D721Med (cell line): ENCODE results near the gene MYD88.
A peak's percentile ranks its signal among the peaks of the same experiment; 100 is the strongest.
"Not testable (repeated sequence)": the region's sequence is repeated elsewhere in the genome, so short reads cannot be mapped to it uniquely, and the experiment has no call there.

ENCODE experiments used
- DNase-seq: peaks from one replicate; pipeline ENCODE4 v3.0.0; 2011; ENCODE audit warnings: low spot score; ENCODE audit not compliant: insufficient read length
- FAIRE-seq: peaks from 2 replicates; lab custom pipeline; 2011; peaks lifted over from hg19 to GRCh38; lab: Jason Lieb, UNC
- TF ChIP-seq, protein P1 (sequence below): IDR thresholded peaks from 2 replicates; pipeline ENCODE4 v1.5.1; 2012; ENCODE audit warnings: mild to moderate bottlenecking, control low read depth; ENCODE audit not compliant: insufficient read depth; ENCODE audit errors: missing control alignments

The MYD88 gene

DNA sequence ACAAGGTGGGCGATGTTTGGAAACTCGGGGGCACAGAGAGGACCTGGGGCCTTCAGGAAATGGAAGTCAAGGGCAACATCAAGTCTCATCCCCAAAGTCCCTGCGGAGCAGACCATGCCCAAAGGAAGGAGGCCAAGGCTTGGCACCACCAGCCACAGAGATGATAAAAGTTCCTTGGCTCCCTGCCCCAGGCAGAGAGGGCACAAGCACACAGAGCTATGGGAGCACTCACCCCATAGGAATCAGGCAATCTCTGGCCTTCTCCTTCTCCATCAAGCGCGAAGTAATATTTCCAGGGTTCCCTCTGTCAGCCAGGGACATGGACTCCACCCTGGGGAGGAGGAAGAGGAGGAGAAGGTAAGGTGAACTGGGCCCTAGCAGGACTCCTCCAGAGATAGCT is 9.4 kb upstream of the MYD88 start:
- no peak for FAIRE-seq
- no peak for DNase-seq
- TF ChIP-seq, protein P1, sequence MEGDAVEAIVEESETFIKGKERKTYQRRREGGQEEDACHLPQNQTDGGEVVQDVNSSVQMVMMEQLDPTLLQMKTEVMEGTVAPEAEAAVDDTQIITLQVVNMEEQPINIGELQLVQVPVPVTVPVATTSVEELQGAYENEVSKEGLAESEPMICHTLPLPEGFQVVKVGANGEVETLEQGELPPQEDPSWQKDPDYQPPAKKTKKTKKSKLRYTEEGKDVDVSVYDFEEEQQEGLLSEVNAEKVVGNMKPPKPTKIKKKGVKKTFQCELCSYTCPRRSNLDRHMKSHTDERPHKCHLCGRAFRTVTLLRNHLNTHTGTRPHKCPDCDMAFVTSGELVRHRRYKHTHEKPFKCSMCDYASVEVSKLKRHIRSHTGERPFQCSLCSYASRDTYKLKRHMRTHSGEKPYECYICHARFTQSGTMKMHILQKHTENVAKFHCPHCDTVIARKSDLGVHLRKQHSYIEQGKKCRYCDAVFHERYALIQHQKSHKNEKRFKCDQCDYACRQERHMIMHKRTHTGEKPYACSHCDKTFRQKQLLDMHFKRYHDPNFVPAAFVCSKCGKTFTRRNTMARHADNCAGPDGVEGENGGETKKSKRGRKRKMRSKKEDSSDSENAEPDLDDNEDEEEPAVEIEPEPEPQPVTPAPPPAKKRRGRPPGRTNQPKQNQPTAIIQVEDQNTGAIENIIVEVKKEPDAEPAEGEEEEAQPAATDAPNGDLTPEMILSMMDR: no peak

DNA sequence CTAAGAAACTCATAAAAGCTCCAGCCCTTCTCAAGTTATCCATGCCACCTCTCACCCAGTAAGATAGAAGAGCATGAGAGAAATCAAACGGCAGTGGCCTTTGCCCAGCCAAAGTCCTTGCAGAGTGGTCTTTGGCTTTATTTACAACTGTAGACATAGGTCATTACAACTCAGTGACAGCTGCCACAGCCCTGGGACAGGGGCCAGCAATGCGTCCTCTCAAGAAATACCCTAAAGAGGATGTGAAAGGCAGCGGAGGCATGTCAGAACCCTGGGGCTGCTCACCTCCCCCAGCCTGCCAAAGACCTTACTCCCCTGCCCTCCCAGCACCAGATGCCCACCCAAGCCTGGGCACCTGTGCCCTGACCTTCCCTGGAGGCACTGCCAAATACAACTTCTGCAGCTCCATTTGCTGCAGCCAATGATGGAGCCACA is 7.8 kb upstream of the MYD88 start:
- FAIRE-seq (no peak), DNase-seq (no peak)
- TF ChIP-seq, protein P1: no peak

DNA sequence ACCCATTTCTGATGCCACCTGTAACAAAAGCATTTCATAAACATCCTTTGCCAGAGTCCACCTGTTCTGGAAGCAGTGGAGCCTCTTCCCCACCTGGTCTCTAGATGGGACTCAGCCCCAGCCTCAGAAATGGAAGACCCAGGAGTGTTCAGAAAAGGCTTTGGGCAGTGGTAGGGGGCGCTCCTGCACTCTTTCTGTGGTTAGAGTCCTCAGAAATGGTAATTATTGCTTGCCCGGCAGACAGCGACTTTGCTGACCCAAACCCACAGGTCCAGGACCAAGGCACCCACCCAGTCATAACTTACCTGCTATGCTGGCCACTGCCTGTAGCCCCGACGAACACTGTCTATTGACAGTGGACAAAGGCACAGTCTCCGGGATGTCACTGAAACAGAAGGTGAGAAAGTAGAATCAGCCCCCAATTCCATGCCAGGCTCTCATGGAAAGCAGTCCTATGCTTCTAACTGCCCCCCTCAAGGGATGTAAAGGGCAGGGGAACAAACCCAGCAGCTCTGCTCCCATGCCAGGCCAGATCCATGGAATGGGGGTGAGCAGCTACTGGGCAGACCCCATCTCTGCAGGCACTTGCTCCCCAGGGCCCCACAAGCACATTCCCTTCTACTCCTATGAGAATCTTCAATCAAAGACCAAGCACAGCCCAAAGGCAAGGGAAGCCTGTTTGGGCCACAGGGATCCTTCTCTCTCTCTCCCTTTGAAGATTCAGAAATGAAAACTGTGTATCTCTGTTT is 6.7 kb upstream of the MYD88 start:
- FAIRE-seq: no peak

DNA sequence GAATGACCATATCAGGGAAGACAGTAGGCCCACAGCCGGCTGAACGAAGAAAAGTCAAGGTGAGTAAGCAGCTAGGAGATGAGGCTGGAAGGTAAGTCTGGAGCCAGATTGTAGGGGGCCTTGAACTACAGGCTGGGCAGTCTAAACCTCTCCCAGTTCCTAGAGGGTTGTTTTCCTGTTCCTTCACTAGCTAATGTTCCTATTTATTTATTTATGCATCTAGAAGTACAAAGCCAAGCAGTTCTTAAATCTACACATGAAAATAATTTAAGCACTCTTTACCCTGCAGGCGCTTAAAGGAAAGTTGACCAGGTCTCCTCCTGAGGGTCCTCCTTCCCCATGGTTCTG is 5.3 kb upstream of the MYD88 start:
- TF ChIP-seq, protein P1: no peak
- FAIRE-seq (no peak), DNase-seq (no peak)

More for the DNA sequence above, 6.7 kb upstream of the MYD88 start:
- TF ChIP-seq, protein P1: peak; percentile 51
- DNase-seq: no peak

DNA sequence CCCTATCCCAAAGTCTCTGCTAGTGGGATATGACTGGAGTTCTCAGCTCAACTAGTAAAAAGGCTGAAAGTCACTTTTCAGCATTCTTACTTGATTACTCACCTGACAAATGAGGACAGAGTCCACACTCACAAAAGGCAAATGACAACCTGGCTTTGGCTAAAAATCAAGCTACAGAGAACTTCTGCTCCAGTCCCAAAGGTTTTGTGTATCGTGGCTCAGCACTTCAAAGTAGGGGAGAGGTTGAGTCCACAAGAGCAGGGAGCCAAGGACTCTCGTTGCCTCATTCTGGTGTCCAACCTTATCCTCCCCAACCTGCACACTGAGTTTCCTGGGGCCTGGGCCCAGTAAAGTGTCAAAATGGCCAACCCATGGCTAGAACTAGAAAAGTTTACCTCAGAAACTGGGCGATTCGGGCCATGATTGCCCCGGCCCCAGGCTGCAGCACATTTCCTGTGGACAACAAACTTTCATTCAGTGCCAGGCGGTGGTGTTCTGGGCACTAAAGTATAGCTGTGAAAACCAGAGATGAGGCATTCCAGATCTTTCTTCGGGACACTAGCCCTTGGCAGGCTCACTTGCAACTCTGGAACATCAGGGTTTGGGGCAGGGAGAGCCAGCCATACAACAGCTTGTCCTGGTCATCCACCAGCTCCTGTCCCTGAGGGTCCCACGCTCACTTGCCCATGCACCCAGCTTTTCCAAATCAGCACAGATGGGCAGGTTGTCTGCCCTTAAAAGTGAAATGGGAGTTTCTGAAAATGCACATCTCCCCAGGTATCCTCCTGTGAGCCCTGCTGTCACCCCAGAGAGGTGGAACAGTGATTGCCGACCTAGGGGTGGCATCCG is 4.7 kb upstream of the MYD88 start:
- DNase-seq (no peak), FAIRE-seq (no peak)
- TF ChIP-seq, protein P1: no peak

DNA sequence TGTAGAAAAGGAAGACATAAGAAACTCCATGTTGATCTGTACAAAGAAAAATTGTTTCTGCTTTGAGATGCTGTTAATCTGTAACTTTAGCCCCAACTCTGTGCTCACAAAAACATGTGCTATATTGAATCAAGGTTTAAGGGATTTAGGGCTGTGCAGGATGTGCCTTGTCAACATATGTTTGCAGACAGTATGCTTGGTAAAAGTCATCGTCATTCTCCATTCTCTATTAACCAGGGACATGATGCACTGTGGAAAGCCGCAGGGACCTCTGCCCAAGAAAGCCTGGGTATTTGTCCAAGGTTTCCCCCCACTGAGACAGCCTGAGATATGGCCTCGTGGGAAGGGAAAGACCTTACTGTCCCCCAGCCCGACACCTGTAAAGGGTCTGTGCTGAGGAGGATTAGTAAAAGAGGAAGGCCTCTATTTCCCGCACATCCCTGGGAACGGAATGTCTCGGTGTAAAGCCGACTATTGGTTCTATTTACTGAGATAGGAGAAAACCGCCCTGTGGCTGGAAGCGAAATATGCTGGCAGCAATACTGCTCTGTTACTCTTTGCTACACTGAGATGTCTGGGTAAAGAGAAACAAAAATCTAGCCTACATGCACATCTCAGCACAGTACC is 3.8 kb upstream of the MYD88 start:
- DNase-seq, FAIRE-seq: not testable (repeated sequence)

DNA sequence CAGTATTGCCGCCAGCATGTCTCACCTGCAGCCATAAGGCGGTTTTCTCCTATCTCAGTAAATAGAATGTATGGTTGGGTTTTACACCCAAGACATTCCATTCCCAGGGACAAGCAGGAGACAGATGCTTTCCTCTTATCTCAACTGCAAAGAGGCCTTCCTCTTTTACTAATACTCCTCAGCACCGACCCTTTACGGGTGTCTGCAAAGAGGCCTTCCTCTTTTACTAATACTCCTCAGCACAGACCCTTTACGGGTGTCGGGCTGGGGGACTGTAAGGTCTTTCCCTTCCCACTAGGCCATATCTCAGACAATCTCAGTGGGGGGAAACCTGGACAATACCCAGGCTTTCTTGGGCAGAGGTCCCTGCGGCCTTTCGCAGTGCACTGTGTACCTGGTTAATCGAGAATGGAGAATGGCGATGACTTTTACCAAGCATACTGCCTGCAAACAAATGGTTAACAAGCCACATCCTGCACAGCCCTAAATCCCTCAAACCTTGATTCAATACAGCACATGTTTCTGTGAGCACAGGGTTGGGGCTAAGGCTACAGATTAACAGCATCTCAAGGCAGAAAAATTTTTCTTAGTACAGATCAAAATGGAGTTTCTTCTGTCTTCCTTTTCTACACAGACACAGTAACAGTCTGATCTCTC is 2.7 kb upstream of the MYD88 start:
- DNase-seq, FAIRE-seq: not testable (repeated sequence)
